Fibroblast of skin of scalp (primary cell): ENCODE data around the gene AP4S1.

ENCODE experiments used
- DNase-seq: peaks from one replicate; pipeline ENCODE4 v3.0.0-alpha.2; 2013

Gene AP4S1

DNA sequence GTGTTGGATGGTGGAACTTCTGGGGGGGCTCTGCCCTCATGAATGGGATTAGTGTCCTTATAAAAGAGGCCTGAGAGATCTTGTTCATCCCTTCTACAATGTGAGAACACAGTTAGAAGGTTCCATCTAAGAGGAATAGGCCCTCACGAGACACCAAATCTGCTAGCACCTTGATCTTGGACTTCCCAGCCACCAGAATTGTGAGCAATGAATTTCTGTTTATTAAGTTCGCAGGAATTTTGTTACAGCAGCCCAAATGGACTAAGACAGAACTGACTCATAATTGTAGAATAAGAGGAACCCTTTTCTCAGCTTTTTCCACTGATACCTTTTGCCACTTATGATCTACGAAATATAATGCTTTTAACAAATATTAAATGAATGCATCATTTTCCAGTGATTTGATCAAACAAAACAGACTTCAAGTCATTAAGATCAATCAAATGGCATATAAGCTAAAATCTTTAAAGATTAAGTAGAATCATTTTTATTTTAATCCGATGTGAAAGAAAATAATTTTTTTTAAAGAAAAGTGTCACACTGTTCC is 113.9 kb downstream of the AP4S1 start:
- DNase-seq: no peak

DNA sequence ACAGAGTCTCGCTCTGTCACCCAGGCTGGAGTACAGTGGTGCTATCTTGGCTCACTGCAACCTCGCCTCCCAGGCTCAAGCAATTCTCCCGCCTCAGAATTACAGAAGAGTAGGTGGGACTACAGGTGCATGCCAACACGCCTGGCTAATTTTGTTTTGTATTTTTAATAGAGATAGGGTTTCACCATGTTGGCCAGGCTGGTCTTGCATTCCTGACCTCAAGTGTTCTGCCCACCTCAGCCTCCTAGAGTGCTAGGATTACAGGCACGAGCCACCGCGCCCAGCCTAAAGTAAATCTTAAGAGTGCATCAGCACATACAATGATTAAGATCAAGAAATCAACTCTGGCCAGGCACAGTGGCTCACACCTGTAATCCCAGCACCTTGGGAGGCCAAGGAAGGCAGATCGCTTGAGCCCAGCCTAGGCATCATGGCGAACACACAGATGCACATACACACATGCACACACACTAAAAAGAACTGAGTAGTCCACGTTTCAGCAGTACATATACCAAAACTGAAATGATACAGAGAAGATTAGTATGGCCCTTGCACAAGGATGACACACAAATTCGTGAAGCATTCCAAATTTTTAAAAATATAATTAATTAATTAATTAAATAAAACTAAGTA is 117.1 kb downstream of the AP4S1 start:
- DNase-seq: no peak
